ENCODE measurements around the gene CCDC149. TPM values are rescaled to one million over a fixed set of nuclear protein-coding genes. Genes with fewer than 3 reads are reported as not detected.

The CCDC149 gene
- total RNA-seq (2016; rRNA removed; fragmentation: Illumina TruSeq; extraction: Trizol) = 0.21 and 0.44 TPM in 2 replicates
- total RNA-seq (2016; cell fraction: cytosol; rRNA removed; fragmentation: Illumina TruSeq; extraction: Trizol; ENCODE audit: low read depth) = 0.20 and 0.35 TPM in 2 replicates
- 0.24 and 0.42 TPM in 2 replicates for total RNA-seq (2016; cell fraction: insoluble cytoplasmic fraction; rRNA removed; fragmentation: Illumina TruSeq; extraction: Trizol)
- total RNA-seq (2016; cell fraction: membrane; rRNA removed; fragmentation: Illumina TruSeq; extraction: Trizol) = 0.43 and 0.48 TPM in 2 replicates
- total RNA-seq (2016; cell fraction: nucleus; rRNA removed; fragmentation: Illumina TruSeq; extraction: Trizol) = 0.47 TPM in 1 of 2 replicates, not detected in the other
- polyA plus RNA-seq (2011; rRNA removed) = 0.59 and 0.95 TPM in 2 replicates
- polyA plus RNA-seq (2011; cell fraction: cytosol; rRNA removed) = 0.69 and 0.70 TPM in 2 replicates
- polyA plus RNA-seq (2011; cell fraction: nucleus; rRNA removed) = 0.23 and 0.61 TPM in 2 replicates
- polyA plus RNA-seq (2012) = 0.24 and 0.84 TPM in 2 replicates
- polyA plus RNA-seq (2016; cell fraction: cytosol; fragmentation: Illumina TruSeq; extraction: Trizol; ENCODE audit: low read depth) = 0.41 and 0.46 TPM in 2 replicates
- polyA plus RNA-seq (2016; cell fraction: insoluble cytoplasmic fraction; fragmentation: Illumina TruSeq; extraction: Trizol; ENCODE audit: low read depth) = 0.54 and 0.79 TPM in 2 replicates
- polyA plus RNA-seq (2016; cell fraction: membrane; fragmentation: Illumina TruSeq; extraction: Trizol; ENCODE audit: low read depth) = 0.37 and 0.62 TPM in 2 replicates
- 0.18 and 0.52 TPM in 2 replicates for polyA plus RNA-seq (2016; cell fraction: nucleus; fragmentation: Illumina TruSeq; extraction: Trizol; ENCODE audit: insufficient read depth, low read depth)
- 0.18 TPM in 1 of 2 replicates, not detected in the other for polyA minus RNA-seq (2011; rRNA and poly(A)+ RNA removed; ENCODE audit: low replicate concordance)
- not detected in 2 replicates for polyA minus RNA-seq (2011; cell fraction: cytosol; rRNA and poly(A)+ RNA removed)
- 0.87 and 0.90 TPM in 2 replicates for polyA minus RNA-seq (2011; cell fraction: nucleus; rRNA and poly(A)+ RNA removed)
- percentile 23 among the genes with signal in this experiment for Bru-seq, nascent RNA
- BruChase-seq, experiment 1, labeled RNA remaining after a 6-hour chase = percentile 16 among the genes with signal in this experiment
- BruChase-seq, experiment 2, labeled RNA remaining after a 2-hour chase = percentile 22 among the genes with signal in this experiment
- long read RNA-seq, experiment 1, partial matches to known transcripts = 0 of 1 reads
- long read RNA-seq, experiment 1, other reads (novel, unspliced or antisense) = 1 of 1 reads
- long read RNA-seq, experiment 2, partial matches to known transcripts = 0 of 3 reads
- long read RNA-seq, experiment 2, other reads (novel, unspliced or antisense) = 3 of 3 reads

DNA sequence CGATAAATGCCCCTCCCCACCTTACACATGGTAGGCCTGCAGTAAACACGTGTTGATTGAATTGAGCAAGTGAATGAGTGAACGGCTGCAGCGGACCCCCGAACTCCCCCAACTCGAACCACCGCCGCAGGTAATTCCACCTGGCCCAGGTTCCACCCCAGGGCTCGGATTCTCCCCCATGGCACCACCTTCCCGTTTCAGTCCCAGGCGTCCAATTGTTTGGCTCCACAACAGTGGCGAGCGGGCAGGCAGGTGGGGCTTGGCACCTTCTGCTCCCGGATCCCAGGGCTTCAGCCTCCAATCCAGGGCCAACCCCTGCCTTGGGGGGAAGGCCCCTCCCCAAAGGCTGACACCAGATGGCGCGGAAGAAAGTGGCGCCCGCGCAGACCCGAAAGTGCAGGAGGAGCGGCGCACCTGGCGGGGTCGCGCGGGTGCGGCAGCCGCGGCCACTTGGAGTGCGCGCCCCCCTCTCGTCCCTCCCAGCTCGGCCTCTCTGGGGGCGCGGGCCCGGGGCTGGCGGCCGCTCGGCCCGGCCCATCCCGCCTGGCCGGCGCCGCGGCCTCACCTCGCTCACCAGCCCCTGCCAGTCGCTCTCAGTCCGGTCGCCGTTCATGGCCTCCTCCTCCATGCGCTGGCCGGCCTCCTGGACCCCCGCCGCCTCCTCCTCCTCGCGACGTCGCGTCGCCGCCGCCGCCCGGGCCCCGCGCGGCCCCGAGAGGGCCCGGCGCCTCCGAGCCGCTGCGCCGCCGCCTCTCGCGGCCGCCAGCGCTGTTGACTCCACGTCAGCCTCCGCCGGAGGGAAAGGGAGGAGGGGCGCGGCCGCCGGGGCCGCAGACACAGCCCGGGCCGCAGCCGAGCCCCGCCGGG, at the start of gene CCDC149:
TSS of gene CCDC149 (minus strand) at position 791 of the 867 bp plus-strand sequence. CDS start at position 613, 178 bp downstream.
- intact Hi-C loops (cut with micrococcal nuclease; ENCODE audit: unreplicated experiment) (no loop called here), in situ Hi-C loops (cut with HindIII; ENCODE audit: extremely low pct_ligation_motif_present, low pct_unique_long_range_greater_than_20kb) (no loop called here)
- H3K27me3 ChIP-seq (ENCODE audit: control insufficient read depth in 1 of 2, insufficient read depth in 2 of 2, low read length in 2 of 2) = peaks cover 0 to 12% of the 10 kb centered on the region in 2 experiments; a peak in 3 of 5 replicates
- peaks cover 17% of the 10 kb centered on the region; the same call in 1 of the 2 replicates for H3K9me3 ChIP-seq (ENCODE audit: low read length)
- ChIA-PET POLR2A (no interaction called here), CTCF (ENCODE audit: low intra/inter-chr PET ratio, low total read pairs) (no interaction called here)
- no peaks in the 10 kb centered on the region for H4K20me1 ChIP-seq (ENCODE audit: insufficient read depth, low read length)
- H3K36me3 ChIP-seq (replicated peaks in 1 of 2; ENCODE audit: control insufficient read depth in 1 of 2, insufficient read depth in 2 of 2, low read length in 2 of 2) = no peaks in the 10 kb centered on the region
- H3K27ac ChIP-seq (ENCODE audit: extremely low read length, insufficient read depth, low read length) = no peak within 1 kb of the TSS
- H3K4me1 ChIP-seq (ENCODE audit: insufficient read depth, low read length) = no peaks in the 10 kb centered on the region; the same call in 1 of the 2 replicates
- H3K4me3 ChIP-seq (replicated peaks in 1 of 3; ENCODE audit: insufficient read depth in 1 of 3, low read depth in 2 of 3, low read length in 3 of 3) = peak within 1 kb of the TSS; percentile 21 to 58 (median 41); a peak in 5 of 6 replicates
- H2AFZ ChIP-seq (ENCODE audit: low read length) = no peak within 1 kb of the TSS
- H3K9ac ChIP-seq (ENCODE audit: insufficient read depth, low read depth, low read length) = peak within 1 kb of the TSS; percentile 34; the same call in 1 of the 2 replicates
- no peaks in the 10 kb centered on the region for H3K79me2 ChIP-seq (ENCODE audit: insufficient read depth, low read length)
- peak within 1 kb of the TSS; percentile 78 for H3K4me2 ChIP-seq (ENCODE audit: low read depth, low read length)
- no TSS peak for BruUV-seq (replicated peaks)
- FAIRE-seq (no peak), ATAC-seq (peak; percentile 95), DNase-seq (ENCODE audit: low spot score) (peak; percentile 13)
- 50% methylated on average over 31 of the region's 92 CpGs for WGBS (ENCODE audit: low lambda C conversion rate)
- TF ChIP-seq UBTF (CRISPR knock-in tag; IDR thresholded peaks at IDR 0.05) (peak; percentile 30; the same call in 1 of the 2 replicates), ZNF687 (CRISPR knock-in tag; IDR thresholded peaks at IDR 0.05) (peak; percentile 17; the same call in 1 of the 2 replicates), MED13 (CRISPR knock-in tag; IDR thresholded peaks at IDR 0.05) (no peak), MXD3 (CRISPR knock-in tag; IDR thresholded peaks at IDR 0.05) (no peak), ZFY (CRISPR knock-in tag; IDR thresholded peaks at IDR 0.05) (peak; percentile 67; the same call in 1 of the 2 replicates), GABPB1 (CRISPR knock-in tag; IDR thresholded peaks at IDR 0.05) (0 out of 2 replicates have a peak, but pooled peaks have one; percentile 18), MYC (CRISPR knock-in tag; IDR thresholded peaks at IDR 0.05; ENCODE audit: borderline replicate concordance) (no peak)
- TF ChIP-seq, protein P1, sequence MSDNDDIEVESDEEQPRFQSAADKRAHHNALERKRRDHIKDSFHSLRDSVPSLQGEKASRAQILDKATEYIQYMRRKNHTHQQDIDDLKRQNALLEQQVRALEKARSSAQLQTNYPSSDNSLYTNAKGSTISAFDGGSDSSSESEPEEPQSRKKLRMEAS (IDR thresholded peaks at IDR 0.05) = peak; percentile 32; the same call in 1 of the 2 replicates

Data from HepG2 (cell line).